Endothelial cell of umbilical vein (primary cell): ENCODE data around the gene PARP16. TPM values are rescaled to one million over a fixed set of nuclear protein-coding genes. Genes with fewer than 3 reads are reported as not detected.

Experiments
- BruUV-seq: library from RNA; stranded (reverse); fragments of 400-500 nt; replicated peaks from 2 replicates; lab custom pipeline; 2021; lab: Mats Ljungman, UMichigan
- CTCF ChIA-PET: fragments of 300-600, 350-600 bp; sonication (Branson Sonifier 250); formaldehyde crosslinking; loops from one replicate; lab custom pipeline; 2021; ENCODE audit warnings: antibody characterized with exemption, inconsistent platforms; lab: Charles Lee
- POLR2A ChIA-PET: fragments of 300-600, 350-600 bp; sonication (Branson Sonifier 250); formaldehyde crosslinking; loops from one replicate; lab custom pipeline; 2021; ENCODE audit warnings: antibody characterized with exemption, inconsistent platforms; lab: Charles Lee
- DNase-seq: peaks from one replicate; pipeline ENCODE4 v3.0.0-alpha.2; 2011; ENCODE audit warnings: low read depth, low spot score
- FAIRE-seq: peaks from 2 replicates; lab custom pipeline; 2011; peaks lifted over from hg19 to GRCh38; lab: Jason Lieb, UNC
- H2AFZ ChIP-seq: 2 replicates; pipeline ENCODE4 v1.6.0; 2012; ENCODE audit warnings: low read depth, low read length, control low read depth, inconsistent platforms
- H3K27ac ChIP-seq: 2 replicates; pipeline ENCODE4 v1.5.1; 2011; ENCODE audit warnings: low read depth, mild to moderate bottlenecking, control low read depth, low read length, moderate library complexity; ENCODE audit not compliant: insufficient read depth
- H3K27me3 ChIP-seq, 2 experiments: 2 replicates each; pipeline versions ENCODE4 v1.6.0 to v1.6.1; 2011; ENCODE audit warnings: low read length in 2 of 2, mixed read lengths in 1 of 2; ENCODE audit not compliant: control insufficient read depth in 2 of 2, insufficient read depth in 2 of 2
- H3K36me3 ChIP-seq, 2 experiments: 2 replicates in 1 of 2; 3 replicates in 1 of 2; pipeline ENCODE4 v1.5.1; 2011; ENCODE audit warnings: low read length in 2 of 2, mild to moderate bottlenecking in 1 of 2, moderate library complexity in 1 of 2; ENCODE audit not compliant: control insufficient read depth in 2 of 2, insufficient read depth in 2 of 2; ENCODE audit errors: extremely low read depth in 1 of 2
- H3K4me1 ChIP-seq: 3 replicates; pipeline ENCODE4 v1.5.1; 2011; ENCODE audit warnings: mild to moderate bottlenecking, low read length; ENCODE audit not compliant: control insufficient read depth, insufficient read depth; ENCODE audit errors: extremely low read depth
- H3K4me2 ChIP-seq: 2 replicates; pipeline ENCODE4 v1.6.1; 2011; ENCODE audit warnings: low read length, control low read depth, mixed read lengths; ENCODE audit not compliant: insufficient read depth
- H3K4me3 ChIP-seq, 3 experiments: fragments of 200-600 bp in 1 of 3; sonication (generic), shearing (Covaris generic) in 1 of 3; replicated peaks in 1 of 3; 2 replicates each; pipeline ENCODE4 v1.5.1; 2011 to 2016; ENCODE audit warnings: control low read depth in 3 of 3, low read length in 3 of 3, mild to moderate bottlenecking in 2 of 3, inconsistent platforms in 1 of 3, low read depth in 1 of 3, moderate library complexity in 1 of 3; ENCODE audit not compliant: insufficient read depth in 1 of 3
- H3K79me2 ChIP-seq: 2 replicates; pipeline ENCODE4 v1.6.0; 2012; ENCODE audit warnings: low read length, inconsistent platforms; ENCODE audit not compliant: control insufficient read depth, insufficient read depth
- H3K9ac ChIP-seq: replicated peaks from 2 replicates; pipeline ENCODE3; 2011; ENCODE audit warnings: low read length, control low read depth; ENCODE audit not compliant: insufficient read depth; ENCODE audit errors: extremely low read depth
- H3K9me1 ChIP-seq: replicated peaks from 3 replicates; pipeline ENCODE4 v1.6.0; 2011; ENCODE audit warnings: mild to moderate bottlenecking, low read length; ENCODE audit not compliant: control insufficient read depth, insufficient read depth; ENCODE audit errors: extremely low read depth
- H3K9me3 ChIP-seq: replicated peaks from 2 replicates; pipeline ENCODE4 v1.5.1; 2012; ENCODE audit warnings: low read length, inconsistent platforms; ENCODE audit not compliant: control insufficient read depth, insufficient read depth
- H4K20me1 ChIP-seq: replicated peaks from 2 replicates; pipeline ENCODE3; 2011; ENCODE audit warnings: mild to moderate bottlenecking, low read length; ENCODE audit not compliant: control insufficient read depth, insufficient read depth; ENCODE audit errors: extremely low read depth
- CTCF ChIP-seq, 2 donors: IDR thresholded peaks; 1 replicate in 1 of 2; 2 replicates in 1 of 2; pipeline ENCODE4 v1.5.1; 2011; ENCODE audit warnings: low read length in 2 of 2, mild to moderate bottlenecking in 2 of 2, moderate library complexity in 2 of 2, control low read depth in 1 of 2, inconsistent platforms in 1 of 2, low read depth in 1 of 2; ENCODE audit not compliant: insufficient read depth in 1 of 2; ENCODE audit errors: extremely low read depth in 1 of 2
- EZH2 ChIP-seq: IDR thresholded peaks from 2 replicates; pipeline ENCODE4 v1.6.1; 2012; ENCODE audit warnings: borderline replicate concordance, low read depth, mild to moderate bottlenecking, moderate library complexity, low read length, inconsistent platforms; ENCODE audit not compliant: severe bottlenecking
- FOS ChIP-seq: IDR thresholded peaks from 2 replicates; pipeline ENCODE4 v1.6.1; 2011; ENCODE audit warnings: mild to moderate bottlenecking, low read length, moderate library complexity, borderline replicate concordance; ENCODE audit not compliant: insufficient read depth
- GATA2 ChIP-seq: IDR thresholded peaks from 2 replicates; pipeline ENCODE4 v1.7.0; 2011; ENCODE audit warnings: low read depth, mild to moderate bottlenecking, moderate library complexity, mixed read lengths, low read length; ENCODE audit not compliant: insufficient read length, insufficient read depth
- JUN ChIP-seq: IDR thresholded peaks from 2 replicates; pipeline ENCODE4 v1.6.1; 2011; ENCODE audit warnings: borderline replicate concordance, low read depth; ENCODE audit not compliant: insufficient read length, insufficient read depth
- MYC ChIP-seq: IDR thresholded peaks from one replicate; pipeline ENCODE4 v1.6.1; 2011; ENCODE audit warnings: mild to moderate bottlenecking, low read depth, low read length
- POLR2A ChIP-seq: IDR thresholded peaks from 2 replicates; pipeline ENCODE4 v1.6.1; 2012; ENCODE audit warnings: low read depth, mild to moderate bottlenecking, control low read depth, low read length
- POLR2AphosphoS5 ChIP-seq: IDR thresholded peaks from 2 replicates; pipeline ENCODE4 v1.6.1; 2012; ENCODE audit warnings: low read depth, mild to moderate bottlenecking, control low read depth, low read length, moderate library complexity; ENCODE audit not compliant: insufficient read depth
- dilution Hi-C: fragments of 300-500 bp; cut with MboI; formaldehyde crosslinking; loops from one replicate; pipeline ENCODE4 v1.15.0; 2019; ENCODE audit warnings: low sequenced_read_pairs; ENCODE audit not compliant: extremely low pct_ligation_motif_present
- intact Hi-C: fragments of 100-400 bp; cut with micrococcal nuclease; formaldehyde crosslinking; loops from one replicate; pipeline ENCODE4 v1.10.0; 2022
- polyA plus RNA-seq, 4 experiments: library from polyadenylated mRNA; depleted of rRNA in 3 of 4; stranded (reverse) in 3 of 4; unstranded in 1 of 4; fragments of >200 nt; gene quantifications; 2 replicates each; pipeline versions ENCODE4 v1.2.1 to v1.2.3, GENCODE V29; 2011 to 2012; ENCODE audit warnings: missing spikeins in 1 of 4
- total RNA-seq: library from RNA; stranded (reverse); gene quantifications from 2 replicates; pipeline ENCODE4 v1.2.3, GENCODE V29; 2021
- TF ChIP-seq, protein P1 (sequence below): IDR thresholded peaks from 2 replicates; pipeline ENCODE4 v1.6.1; 2011; ENCODE audit not compliant: insufficient read depth, insufficient read length

Gene PARP16
- total and polyA plus RNA-seq, 2 donors (not counting 3 experiments of a cell fraction or from before 2014, with no cell fraction given), result 3.9 to 6.3 TPM

DNA sequence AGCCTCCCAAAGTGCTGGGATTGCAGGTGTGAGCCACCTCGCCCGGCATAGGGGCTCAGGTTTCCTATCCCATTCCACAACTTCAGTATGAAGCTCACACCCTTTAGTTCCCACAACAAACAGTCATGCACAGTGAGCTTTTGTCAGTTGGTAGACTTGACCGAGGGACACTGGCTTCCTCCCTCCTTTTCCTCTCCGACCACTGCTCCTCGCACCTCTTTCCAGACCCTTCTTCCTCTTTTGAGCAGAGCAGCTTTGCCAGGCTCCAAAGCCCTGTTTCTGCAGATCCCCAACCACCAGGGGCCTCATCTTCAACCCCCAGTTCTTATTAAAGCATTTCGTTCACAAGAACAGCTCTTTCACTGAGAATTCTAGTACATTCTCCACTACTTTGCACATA lies 62.7 kb downstream of the PARP16 start:
- Histone ChIP-seq H3K27ac (no peak overlapping the region), H3K4me1 (no peaks in the 10 kb centered on the region), H3K4me2 (no peak overlapping the region), H3K9ac (no peak overlapping the region), H3K79me2 (no peaks in the 10 kb centered on the region), H2AFZ (no peak overlapping the region), H3K9me3 (no peaks in the 10 kb centered on the region), H4K20me1 (no peaks in the 10 kb centered on the region), H3K9me1 (no peaks in the 10 kb centered on the region), H3K36me3 (no peaks in the 10 kb centered on the region), H3K27me3 (peaks cover 0 to 4% of the 10 kb centered on the region in 2 experiments), H3K4me3 (no peak overlapping the region)
- dilution Hi-C loops, result no loop called here
- FAIRE-seq (no peak), DNase-seq (no peak)
- ChIA-PET POLR2A (no interaction called here), CTCF (interaction anchor here (1.0 to 1.3 kb wide), 3 partner anchors 16 to 97 kb away, joined by 3 to 5 read pairs (median 4); no protein-coding TSS in a partner anchor)
- no peak for TF ChIP-seq FOS
- TF ChIP-seq, protein P1, sequence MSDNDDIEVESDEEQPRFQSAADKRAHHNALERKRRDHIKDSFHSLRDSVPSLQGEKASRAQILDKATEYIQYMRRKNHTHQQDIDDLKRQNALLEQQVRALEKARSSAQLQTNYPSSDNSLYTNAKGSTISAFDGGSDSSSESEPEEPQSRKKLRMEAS, result no peak
- no peak for TF ChIP-seq CTCF (IDR thresholded peaks at IDR 0.05; ENCODE audit: extremely low read depth in 1 of 2, insufficient read depth in 1 of 2, low read depth in 1 of 2, low read length in 2 of 2)
- no peak for TF ChIP-seq POLR2A
- TF ChIP-seq MYC, result no peak
- no peak for TF ChIP-seq JUN
- no peak for TF ChIP-seq POLR2AphosphoS5
- no peak for TF ChIP-seq GATA2
- TF ChIP-seq EZH2, result no peak
- BruUV-seq, result no TSS peak
- intact Hi-C loops, result no loop called here
